NCI-H524 treated with DMSO at 0.1 percent for 48 hours (cell line): ENCODE measurements around the gene C1QL4.
"Not testable (repeated sequence)": the region's sequence is repeated elsewhere in the genome, so short reads cannot be mapped to it uniquely, and the experiment has no call there.

Experiments
- DNase-seq: peaks from one replicate; lab custom pipeline; 2025; lab: John Stamatoyannopoulos, UW

C1QL4 gene

DNA sequence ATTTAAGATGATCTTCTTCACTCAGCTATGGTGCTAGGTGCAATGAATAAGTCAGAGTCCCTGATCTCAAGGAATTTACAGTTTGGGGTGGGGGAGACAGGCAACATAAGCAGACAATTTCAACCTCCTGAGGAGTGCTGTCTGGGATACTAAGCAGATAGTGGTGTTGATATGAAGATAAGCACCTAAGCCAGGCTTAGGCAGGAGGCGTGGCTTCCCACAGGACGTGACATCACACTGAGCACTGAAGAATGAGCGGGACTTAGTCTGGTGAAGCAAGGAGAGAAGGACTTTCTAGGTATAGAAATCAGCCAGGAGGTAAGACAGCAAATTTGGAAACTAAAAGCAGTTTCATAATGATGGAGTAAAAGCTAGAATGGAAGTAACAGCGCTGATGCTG lies 35.2 kb downstream of the C1QL4 start:
- DNase-seq: no peak

DNA sequence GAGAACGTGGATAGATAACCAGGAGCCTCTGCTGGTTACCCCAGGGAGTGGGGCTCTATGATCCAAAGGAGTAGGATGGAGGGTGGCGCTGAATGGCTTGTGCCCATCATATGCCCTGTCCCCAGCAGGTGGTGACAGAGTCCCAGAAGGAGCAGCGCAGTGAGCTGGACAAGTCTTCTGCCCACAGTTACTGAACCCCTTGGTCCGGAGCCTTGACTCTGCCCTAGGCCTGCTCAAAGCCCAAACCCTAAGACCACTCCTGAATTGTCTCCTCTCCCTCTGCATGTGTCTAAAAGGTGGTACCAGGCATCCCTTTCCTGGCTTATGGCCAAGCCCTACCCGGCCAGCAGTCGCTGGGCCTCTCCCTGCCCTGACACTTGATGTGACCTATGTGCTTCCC lies 38.8 kb downstream of the C1QL4 start:
- no peak for DNase-seq

DNA sequence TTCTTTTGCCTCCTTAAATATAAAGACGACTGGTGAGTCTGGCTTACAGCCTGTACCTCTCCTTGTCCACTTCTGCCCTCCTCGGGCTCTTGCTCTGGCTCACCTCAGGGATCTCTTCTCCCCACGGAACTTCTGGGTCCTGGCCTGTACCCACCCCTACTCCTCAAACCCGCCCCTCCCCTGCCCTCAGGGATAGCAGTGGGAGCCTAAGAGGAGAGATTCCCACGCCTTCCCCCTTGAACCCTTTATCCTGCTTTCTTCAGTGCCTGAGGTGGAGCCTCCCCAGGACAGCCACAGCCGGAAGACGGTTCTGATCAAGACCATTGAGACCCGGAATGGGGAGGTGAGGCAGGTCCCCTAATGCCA lies 39.3 kb downstream of the C1QL4 start:
- DNase-seq: no peak

DNA sequence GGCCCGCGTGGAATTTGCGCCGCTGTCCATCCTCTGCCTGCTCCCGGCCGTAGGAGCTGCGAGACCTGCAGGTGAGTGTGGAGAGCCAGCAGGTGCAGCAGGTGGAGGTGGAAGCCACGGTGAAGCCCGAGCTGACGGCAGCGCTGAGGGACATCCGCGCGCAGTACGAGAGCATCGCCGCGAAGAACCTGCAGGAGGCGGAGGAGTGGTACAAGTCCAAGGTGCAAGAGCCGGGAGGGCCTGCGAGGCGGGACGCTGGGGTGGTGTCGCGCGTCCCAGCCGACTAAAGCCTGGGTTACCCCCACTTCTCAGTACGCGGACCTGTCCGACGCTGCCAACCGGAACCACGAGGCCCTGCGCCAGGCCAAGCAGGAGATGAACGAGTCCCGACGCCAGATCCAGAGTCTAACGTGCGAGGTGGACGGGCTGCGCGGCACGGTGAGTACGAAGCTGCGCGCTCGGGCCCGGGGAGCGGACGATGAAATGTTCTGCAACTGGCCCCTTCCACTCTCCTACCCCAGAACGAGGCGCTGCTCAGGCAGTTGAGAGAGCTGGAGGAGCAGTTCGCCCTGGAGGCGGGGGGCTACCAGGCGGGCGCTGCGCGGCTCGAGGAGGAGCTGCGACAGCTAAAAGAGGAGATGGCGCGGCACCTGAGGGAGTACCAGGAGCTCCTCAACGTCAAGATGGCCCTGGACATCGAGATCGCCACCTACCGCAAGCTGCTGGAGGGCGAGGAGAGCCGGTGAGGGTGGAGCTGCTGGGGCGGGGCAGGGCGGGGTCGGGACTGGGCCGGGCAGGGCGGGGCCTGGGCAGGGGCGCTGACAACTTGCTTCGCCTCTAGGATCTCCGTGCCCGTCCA lies 39.9 kb downstream of the C1QL4 start:
- DNase-seq: no peak

DNA sequence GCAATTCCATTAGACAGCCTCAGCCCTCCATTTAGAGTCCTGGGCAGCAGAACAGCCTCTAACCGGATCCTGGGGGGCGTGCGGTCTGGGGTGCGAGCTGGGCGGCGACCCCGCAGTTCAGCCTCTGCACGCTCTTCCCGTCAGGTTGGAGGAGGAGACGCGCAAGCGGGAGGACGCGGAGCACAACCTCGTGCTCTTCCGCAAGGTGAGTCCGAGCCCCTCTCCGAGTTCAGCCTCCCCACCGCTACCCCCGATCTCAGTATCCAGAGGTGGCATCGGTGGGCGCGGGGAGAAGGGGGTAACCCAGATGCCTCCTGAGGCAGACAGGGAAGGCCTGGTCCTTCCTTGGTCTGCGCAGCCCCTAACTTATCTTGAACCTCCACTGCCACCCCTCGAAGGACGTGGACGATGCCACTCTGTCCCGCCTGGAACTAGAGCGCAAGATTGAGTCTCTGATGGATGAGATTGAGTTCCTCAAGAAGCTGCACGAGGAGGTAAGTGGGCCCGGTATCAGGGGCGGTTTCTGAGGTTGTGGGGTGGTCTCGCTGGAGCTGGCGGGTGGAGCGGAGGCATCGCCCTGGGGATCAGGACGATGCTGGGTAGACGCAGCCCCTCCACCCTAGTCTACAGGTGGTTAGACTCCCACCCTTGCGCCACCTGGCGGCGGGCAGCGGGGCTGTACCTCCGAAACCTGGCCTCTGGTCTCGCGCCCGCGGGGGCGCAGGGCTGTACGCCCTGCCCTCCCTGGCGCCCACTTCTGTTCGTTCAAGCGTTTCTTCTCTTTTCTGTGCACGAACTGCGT lies 40.8 kb downstream of the C1QL4 start:
- no peak for DNase-seq

DNA sequence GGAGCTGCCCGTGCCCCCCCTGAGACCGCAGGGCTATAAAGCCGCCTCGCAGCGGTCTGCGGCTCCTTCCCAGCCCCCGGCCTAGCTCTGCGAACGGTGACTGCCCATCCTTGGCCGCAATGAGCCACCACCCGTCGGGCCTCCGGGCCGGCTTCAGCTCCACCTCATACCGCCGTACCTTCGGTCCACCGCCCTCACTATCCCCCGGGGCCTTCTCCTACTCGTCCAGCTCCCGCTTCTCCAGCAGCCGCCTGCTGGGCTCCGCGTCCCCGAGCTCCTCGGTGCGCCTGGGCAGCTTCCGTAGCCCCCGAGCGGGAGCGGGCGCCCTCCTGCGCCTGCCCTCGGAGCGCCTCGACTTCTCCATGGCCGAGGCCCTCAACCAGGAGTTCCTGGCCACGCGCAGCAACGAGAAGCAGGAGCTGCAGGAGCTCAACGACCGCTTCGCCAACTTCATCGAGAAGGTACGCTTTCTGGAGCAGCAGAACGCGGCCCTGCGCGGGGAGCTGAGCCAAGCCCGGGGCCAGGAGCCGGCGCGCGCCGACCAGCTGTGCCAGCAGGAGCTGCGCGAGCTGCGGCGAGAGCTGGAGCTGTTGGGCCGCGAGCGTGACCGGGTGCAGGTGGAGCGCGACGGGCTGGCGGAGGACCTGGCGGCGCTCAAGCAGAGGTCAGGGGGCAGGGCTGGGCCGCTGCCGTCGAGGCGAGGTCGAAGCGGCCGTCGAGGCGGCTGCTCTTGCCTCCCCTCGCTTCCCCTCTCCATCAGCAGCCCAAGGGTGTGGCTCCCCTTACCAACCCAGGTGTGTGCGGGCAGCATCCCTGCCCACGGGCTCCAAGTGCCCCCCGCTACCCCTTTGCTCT lies 41.7 kb downstream of the C1QL4 start, which contains the start of gene PRPH:
Gene PRPH (plus strand): TSS at position 66 of the 855 bp plus-strand sequence. CDS start 54 bp downstream, at position 120.
- no peak for DNase-seq

DNA sequence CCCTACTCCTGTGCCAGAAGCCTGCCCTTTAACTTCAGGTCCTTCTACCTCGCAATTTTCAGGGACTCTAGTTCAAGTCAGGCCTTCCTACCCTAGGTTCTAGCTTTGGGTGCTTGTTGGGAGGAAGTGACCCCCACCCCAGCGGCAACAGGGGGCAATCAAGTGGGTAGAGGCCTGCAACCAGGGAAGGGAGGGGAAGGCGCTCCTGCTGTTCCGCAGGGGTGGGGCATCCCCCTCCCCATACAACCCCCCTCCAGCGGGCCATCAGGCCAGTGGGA lies 42.2 kb downstream of the C1QL4 start:
- no peak for DNase-seq

DNA sequence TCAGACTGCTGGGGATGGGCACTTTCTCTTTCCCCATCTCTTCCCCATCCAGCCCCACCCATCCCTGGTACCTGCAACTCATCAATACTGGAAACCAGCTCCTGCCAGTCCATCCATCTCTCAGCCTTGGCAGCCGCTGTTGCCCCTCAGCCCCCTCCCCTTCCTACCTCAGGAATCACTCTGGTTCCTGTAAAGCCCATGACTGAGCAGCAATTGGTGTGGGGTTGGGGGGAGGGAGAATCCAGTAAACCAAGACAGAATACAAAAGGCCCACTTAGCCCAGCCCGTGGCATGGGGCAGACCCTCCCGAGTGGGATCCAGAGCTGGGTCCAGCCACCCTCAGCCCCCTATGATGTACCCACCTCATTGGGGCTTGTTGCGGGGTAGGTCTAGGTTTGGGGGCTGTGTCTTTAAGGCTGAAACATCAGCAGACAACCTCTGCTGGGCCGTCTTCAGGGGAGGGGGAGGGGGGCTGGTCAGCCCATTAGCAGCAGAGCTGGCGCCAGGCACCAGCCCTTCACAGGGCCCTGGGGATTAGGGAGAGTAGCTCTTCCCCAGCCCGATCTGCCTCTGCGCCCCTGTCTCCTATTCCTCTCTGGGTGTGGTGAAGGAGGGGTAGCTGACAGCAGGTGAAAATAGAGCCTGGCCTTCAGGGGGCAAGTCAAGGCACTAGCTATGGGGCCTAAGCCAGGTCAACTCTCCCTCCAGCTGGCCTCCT lies 42.7 kb downstream of the C1QL4 start:
- peak; percentile 31 for DNase-seq

DNA sequence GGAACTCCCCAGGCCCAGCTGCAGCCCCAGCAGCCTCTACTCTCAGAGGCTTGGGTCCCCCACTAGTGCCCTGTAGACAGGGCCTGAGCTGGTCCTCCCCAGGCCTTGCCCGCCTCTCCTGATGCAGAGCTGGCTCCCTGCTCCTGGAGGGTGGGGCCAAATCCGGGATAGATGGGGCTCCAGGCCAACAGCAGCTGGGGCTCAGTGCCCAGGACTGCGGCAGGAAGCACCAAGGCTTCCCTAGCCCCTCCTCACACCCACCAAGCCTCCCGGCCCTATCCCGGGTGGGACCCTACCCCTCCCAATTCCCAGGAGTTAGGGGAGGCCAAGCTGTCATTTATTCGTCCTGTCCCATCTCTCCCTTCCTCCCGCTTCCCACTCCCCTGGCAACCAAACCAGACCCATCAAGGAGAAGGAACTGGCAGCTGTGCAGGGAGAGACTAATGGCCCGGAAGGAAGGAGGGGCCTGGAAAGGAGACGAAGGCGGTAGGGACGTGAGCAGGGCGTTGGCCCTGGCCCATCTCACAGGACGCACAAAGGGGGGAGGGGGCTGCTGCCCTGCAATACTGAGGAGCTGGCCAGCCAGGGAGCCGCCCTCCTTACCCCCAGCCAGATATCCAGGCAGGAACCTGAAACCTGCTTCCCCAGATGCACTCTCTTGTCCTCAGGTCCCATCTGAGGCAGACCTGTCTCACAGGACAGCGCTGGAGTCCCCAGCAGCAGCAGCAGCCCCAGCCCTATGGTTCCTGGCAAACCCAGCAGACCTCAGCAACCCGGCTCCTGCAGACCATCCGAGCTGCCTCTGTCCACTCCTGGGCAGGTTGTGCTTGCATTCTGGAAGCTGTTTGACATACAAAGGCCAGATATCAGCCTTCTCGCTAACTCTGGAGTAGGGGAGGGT lies 43.7 kb downstream of the C1QL4 start:
- no peak for DNase-seq

DNA sequence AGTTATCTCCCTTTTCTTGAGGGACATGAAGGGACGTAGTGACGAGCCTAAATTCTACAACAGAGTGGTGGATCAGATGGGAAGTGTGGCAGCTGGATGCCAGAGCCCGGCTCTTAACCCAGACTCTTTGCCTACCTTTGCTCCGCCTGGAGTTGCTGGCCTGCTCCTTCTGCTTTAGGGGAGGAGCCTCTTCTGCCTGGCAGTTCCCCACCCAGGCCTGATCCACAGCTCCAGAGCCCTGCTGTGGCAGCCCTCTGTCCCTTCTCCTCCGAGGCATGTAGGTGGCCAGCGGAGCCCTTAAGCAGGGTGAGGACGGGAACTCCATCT lies 44.3 kb downstream of the C1QL4 start:
- peak; percentile 13 for DNase-seq

DNA sequence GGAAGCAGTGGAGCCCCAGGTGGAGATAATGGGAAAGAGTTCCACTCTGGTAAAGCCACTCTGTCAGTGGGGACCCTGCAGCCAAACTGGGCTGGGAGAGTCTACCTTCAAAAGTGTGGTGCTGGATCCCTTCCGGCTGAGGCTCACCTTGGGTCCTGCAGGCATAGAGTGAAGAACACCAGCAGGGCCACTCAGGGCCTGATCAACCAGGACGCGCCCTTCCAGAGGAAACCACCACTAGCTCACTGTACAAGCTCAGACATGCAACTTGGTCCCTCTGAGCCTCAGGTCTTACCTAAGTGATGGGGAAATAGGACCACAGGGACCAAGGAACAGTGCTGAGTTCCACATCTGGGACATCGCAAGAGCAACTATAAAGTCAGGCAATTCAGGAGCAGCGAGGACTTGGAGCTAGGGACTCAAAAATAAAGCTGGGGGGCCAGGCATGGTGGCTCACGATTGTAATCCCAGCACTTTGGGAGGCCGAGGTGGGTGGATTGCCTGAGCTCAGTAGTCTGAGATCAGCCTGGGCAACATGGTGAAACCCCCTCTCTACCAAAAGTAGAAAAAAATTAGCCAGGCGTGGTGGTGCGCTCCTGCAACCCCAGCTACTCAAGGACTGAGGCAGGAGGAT lies 47.9 kb downstream of the C1QL4 start:
- no peak for DNase-seq

DNA sequence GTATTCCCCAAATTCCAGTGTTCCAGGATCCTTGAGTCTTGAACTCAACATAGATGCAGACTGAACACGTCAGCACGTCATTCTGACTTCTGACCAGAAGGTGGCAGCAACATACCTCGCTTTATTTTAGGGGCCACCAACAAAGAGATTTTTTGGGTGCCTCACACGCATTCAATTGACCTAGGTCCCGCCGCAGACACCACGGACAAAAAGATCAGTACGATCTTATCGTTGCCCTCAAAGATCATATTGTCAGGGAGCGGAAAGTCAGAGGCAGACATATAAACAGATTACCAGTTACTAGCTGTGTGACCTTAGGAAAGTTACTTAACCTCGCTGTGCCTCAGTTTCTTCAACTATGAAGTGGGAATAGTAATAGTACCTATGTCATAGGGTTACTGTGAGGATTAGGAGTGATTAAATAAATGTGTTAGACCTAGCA lies 48.6 kb downstream of the C1QL4 start:
- DNase-seq: no peak

DNA sequence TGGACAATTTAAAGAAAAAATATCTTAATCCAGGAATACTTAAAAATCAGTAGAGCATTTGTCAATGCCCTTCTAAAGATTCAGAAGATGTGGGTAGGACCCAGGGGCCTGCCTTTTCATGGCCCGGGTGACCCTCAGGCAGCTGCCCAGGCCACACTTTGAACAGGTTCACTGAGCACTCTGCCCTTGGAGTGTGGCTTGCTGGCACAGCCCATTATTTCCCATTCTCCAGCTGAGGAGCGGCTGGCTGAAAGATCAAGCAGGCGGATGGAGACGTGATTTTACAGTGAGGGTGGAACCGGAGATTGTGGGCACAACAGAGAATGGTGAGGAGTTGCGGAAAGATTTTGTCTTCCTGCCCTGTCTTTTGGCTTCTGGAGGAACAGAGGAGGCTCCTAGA lies 49.1 kb downstream of the C1QL4 start:
- DNase-seq: no peak

DNA sequence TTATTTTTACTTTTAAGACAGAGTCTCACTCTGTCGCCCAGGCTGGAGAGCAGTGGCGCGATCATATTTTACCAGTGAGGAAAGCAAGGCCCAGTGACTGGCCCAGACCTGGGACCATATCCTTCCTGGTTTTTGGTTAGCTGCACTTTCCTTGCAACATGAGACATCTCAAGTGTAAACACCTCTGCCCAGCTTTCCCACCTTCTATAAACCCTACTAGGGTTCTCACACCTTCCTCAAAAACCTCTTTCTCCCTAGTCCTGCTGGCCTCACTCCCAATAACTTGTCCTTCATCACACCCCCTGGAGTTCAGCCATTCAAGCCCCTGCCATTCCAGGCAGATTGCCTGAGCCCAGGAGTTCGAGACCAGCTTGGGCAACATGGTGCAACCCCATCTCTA lies 52.3 kb downstream of the C1QL4 start:
- DNase-seq: no peak

DNA sequence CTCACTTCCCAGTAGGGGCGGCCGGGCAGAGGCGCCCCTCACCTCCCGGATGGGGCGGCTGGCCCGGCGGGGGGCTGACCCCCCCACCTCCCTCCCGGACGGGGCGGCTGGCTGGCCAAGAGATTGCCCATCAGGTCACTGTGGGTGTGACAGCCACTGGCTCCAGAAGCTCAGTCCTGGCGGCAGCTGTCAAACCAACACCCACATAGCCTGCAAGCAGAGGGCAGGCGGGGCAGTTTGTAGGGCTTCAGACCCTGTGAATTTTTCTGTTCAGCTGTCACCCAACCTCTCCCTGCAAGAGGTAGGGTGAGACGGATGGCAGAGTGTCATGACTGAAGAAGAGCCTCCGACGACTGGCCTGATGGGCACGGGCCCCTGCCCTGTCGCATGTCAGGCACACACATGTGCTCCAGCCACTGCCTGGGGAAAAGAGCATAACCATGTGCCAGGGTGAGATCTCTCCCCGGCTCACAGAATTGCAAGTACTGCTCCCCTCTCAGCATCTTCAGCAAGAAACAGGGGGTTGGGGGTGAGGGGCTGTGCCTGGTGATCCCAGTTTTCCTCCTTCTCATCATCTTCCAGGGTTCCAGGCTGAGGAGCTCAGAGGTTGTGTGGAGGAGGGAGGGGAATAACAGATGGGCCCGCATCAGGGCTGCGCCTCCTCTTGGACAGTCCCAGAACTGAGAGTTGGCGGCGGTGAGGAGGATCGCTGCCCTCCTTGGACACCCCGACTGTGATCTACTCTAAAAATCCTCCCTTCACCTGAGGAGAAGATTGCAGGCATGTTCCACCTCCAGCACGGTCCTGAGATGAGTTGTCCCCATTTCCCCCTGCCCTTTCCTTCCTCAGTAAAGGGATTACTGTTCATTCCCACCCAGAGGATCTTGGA lies 53.2 kb downstream of the C1QL4 start:
- no peak for DNase-seq

DNA sequence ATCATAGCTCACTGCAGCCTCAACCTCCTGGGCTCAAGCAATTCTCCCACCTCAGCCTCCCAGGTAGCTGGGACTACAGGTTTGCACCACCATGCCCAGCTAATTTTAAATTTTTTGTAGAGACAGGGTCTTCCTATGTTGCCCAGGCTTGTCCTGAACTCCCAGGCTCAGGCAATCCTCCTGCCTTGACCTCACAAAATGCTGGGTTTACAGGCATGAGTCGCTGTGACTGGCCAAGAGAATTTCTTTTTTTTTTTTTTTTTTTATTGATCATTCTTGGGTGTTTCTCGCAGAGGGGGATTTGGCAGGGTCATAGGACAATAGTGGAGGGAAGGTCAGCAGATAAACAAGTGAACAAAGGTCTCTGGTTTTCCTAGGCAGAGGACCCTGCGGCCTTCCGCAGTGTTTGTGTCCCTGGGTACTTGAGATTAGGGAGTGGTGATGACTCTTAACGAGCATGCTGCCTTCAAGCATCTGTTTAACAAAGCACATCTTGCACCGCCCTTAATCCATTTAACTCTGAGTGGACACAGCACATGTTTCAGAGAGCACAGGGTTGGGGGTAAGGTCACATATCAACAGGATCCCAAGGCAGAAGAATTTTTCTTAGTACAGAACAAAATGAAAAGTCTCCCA lies 54.1 kb downstream of the C1QL4 start:
- DNase-seq: not testable (repeated sequence)
